ENCODE data around the gene MDH2. TPM values are rescaled to one million over a fixed set of nuclear protein-coding genes. Genes with fewer than 3 reads are reported as not detected.

The MDH2 gene
- total and polyA plus RNA-seq, 2 experiments from 2014 or later, result 68.5 to 236 TPM

DNA sequence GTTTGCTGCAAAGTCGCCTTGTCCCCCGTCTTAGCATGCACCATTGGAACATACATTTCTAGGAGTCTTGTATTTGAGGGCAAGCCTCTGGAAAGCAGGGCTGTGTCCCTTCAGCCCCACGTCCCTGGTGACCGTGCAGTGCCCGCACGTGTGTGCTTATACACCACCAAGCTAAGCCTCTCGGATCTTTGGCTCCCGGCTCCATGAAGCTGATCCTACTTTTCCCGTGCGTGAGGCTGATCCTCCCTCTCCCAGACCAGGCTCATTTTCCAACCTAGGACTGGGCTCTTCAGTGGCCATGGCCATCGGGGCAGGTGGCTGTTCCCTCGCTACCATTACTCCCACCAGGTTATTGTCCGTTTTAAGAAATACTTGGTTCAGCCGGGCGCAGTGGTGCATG lies 14.3 kb downstream of the MDH2 start:
- Histone ChIP-seq H3K36me3 (replicated peaks; ENCODE audit: insufficient read depth, low read depth) (no peaks in the 10 kb centered on the region), H3K9me3 (ENCODE audit: low read depth) (no peaks in the 10 kb centered on the region), H3K4me1 (ENCODE audit: insufficient read depth) (no peaks in the 10 kb centered on the region), H3K79me2 (no peaks in the 10 kb centered on the region), H3K4me2 (no peak overlapping the region), H2AFZ (no peak overlapping the region), H3K27me3 (no peaks in the 10 kb centered on the region), H3K27ac (no peak overlapping the region), H4K20me1 (ENCODE audit: insufficient read depth, poor library complexity, severe bottlenecking) (no peaks in the 10 kb centered on the region), H3K9me2 (replicated peaks; ENCODE audit: insufficient read depth) (no peaks in the 10 kb centered on the region), H3K4me3 (no peak overlapping the region)
- TF ChIP-seq, protein P1, sequence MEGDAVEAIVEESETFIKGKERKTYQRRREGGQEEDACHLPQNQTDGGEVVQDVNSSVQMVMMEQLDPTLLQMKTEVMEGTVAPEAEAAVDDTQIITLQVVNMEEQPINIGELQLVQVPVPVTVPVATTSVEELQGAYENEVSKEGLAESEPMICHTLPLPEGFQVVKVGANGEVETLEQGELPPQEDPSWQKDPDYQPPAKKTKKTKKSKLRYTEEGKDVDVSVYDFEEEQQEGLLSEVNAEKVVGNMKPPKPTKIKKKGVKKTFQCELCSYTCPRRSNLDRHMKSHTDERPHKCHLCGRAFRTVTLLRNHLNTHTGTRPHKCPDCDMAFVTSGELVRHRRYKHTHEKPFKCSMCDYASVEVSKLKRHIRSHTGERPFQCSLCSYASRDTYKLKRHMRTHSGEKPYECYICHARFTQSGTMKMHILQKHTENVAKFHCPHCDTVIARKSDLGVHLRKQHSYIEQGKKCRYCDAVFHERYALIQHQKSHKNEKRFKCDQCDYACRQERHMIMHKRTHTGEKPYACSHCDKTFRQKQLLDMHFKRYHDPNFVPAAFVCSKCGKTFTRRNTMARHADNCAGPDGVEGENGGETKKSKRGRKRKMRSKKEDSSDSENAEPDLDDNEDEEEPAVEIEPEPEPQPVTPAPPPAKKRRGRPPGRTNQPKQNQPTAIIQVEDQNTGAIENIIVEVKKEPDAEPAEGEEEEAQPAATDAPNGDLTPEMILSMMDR (IDR thresholded peaks at IDR 0.05; ENCODE audit: poor library complexity), result no peak
- TF ChIP-seq EZH2phosphoT487 (IDR thresholded peaks at IDR 0.05; ENCODE audit: low read depth, severe bottlenecking, unreplicated experiment), result no peak
- no peak for TF ChIP-seq EZH2 (IDR thresholded peaks at IDR 0.05; ENCODE audit: borderline replicate concordance)
- 98% methylated on average over 15 of the region's 15 CpGs for WGBS (ENCODE audit: low lambda C conversion rate, missing lambda C conversion rate)
- no peak for DNase-seq (ENCODE audit: low spot score)

DNA sequence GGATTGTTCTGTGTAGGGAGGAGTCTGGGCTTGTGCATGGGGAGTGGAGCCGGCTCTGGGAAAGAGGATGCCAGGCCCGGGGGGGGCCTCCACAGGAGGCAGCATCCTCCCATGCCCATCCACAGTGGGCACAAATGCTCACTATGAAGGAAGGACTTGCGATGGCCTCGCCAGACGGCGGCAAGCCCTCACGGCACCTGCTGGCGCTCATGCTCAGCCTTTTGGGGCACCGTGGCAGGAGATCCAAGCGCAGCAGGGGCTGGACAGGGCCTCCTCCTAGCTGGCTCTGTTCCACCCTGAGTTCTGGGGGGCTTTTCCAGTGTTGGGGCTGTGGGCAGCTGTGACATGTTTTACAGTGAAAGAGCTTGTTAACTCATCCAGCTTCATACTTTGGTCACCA lies 15.2 kb downstream of the MDH2 start:
- Histone ChIP-seq H3K9me2 (replicated peaks; ENCODE audit: insufficient read depth) (no peaks in the 10 kb centered on the region), H3K36me3 (replicated peaks; ENCODE audit: insufficient read depth, low read depth) (no peaks in the 10 kb centered on the region)

DNA sequence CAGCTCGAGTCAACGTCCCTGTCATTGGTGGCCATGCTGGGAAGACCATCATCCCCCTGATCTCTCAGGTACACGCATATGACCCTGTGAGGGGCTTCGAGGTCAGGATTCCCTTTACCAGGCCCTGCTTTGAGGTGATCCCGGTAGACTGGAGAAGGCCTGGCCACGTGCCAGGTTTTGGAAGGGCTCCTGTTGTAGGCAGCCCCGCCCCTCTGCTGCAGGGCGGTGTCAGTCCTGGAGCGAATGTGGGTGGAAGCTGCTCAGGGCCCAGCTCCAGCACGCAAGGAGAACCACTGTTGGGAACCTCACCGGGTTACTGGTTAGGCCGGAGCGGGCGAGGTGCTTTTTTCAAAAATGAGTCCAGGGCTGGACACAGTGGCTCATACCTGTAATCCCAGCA lies 15.6 kb downstream of the MDH2 start:
- Histone ChIP-seq H3K36me3 (replicated peaks; ENCODE audit: insufficient read depth, low read depth) (no peaks in the 10 kb centered on the region), H3K27me3 (no peaks in the 10 kb centered on the region), H3K79me2 (no peaks in the 10 kb centered on the region), H3K27ac (no peak overlapping the region), H2AFZ (no peak overlapping the region), H3K9me3 (ENCODE audit: low read depth) (no peaks in the 10 kb centered on the region), H3K4me3 (no peak overlapping the region), H4K20me1 (ENCODE audit: insufficient read depth, poor library complexity, severe bottlenecking) (no peaks in the 10 kb centered on the region), H3K9me2 (replicated peaks; ENCODE audit: insufficient read depth) (no peaks in the 10 kb centered on the region), H3K4me2 (no peak overlapping the region), H3K4me1 (ENCODE audit: insufficient read depth) (no peaks in the 10 kb centered on the region)
- peak; percentile 38 for DNase-seq (ENCODE audit: low spot score)
- TF ChIP-seq, protein P1 (IDR thresholded peaks at IDR 0.05; ENCODE audit: poor library complexity), result no peak
- no peak for TF ChIP-seq EZH2phosphoT487 (IDR thresholded peaks at IDR 0.05; ENCODE audit: low read depth, severe bottlenecking, unreplicated experiment)
- TF ChIP-seq EZH2 (IDR thresholded peaks at IDR 0.05; ENCODE audit: borderline replicate concordance), result no peak
- WGBS (ENCODE audit: low lambda C conversion rate, missing lambda C conversion rate), result 93% methylated on average over 14 of the region's 14 CpGs

More for the DNA sequence above, 15.2 kb downstream of the MDH2 start:
- no peaks in the 10 kb centered on the region for H3K79me2 ChIP-seq
- DNase-seq (ENCODE audit: low spot score), result no peak
- H3K4me1 ChIP-seq (ENCODE audit: insufficient read depth), result no peaks in the 10 kb centered on the region
- H3K27me3 ChIP-seq, result no peaks in the 10 kb centered on the region
- no peaks in the 10 kb centered on the region for H4K20me1 ChIP-seq (ENCODE audit: insufficient read depth, poor library complexity, severe bottlenecking)
- H3K9me3 ChIP-seq (ENCODE audit: low read depth), result no peaks in the 10 kb centered on the region
- TF ChIP-seq EZH2 (IDR thresholded peaks at IDR 0.05; ENCODE audit: borderline replicate concordance) (no peak), EZH2phosphoT487 (IDR thresholded peaks at IDR 0.05; ENCODE audit: low read depth, severe bottlenecking, unreplicated experiment) (no peak)
- TF ChIP-seq, protein P1 (IDR thresholded peaks at IDR 0.05; ENCODE audit: poor library complexity), result no peak
- over 99% methylated on average over 9 of the region's 10 CpGs for WGBS (ENCODE audit: low lambda C conversion rate, missing lambda C conversion rate)
- H3K27ac ChIP-seq, result no peak overlapping the region
- H3K4me3 ChIP-seq, result no peak overlapping the region
- no peak overlapping the region for H2AFZ ChIP-seq
- no peak overlapping the region for H3K4me2 ChIP-seq

Measured in hepatocyte (in vitro differentiated cells).